HG03432 (cell line): Measurements from ENCODE around the gene NCOR1.
"Not testable (repeated sequence)": the region's sequence is repeated elsewhere in the genome, so short reads cannot be mapped to it uniquely, and the experiment has no call there.

Source experiments
- ATAC-seq: cut with Tn5 transposase; IDR thresholded peaks from one replicate; pipeline ENCODE4 v1.9.1; 2021; ENCODE audit warnings: mild to moderate bottlenecking, moderate library complexity; ENCODE audit not compliant: unreplicated experiment

NCOR1 gene

DNA sequence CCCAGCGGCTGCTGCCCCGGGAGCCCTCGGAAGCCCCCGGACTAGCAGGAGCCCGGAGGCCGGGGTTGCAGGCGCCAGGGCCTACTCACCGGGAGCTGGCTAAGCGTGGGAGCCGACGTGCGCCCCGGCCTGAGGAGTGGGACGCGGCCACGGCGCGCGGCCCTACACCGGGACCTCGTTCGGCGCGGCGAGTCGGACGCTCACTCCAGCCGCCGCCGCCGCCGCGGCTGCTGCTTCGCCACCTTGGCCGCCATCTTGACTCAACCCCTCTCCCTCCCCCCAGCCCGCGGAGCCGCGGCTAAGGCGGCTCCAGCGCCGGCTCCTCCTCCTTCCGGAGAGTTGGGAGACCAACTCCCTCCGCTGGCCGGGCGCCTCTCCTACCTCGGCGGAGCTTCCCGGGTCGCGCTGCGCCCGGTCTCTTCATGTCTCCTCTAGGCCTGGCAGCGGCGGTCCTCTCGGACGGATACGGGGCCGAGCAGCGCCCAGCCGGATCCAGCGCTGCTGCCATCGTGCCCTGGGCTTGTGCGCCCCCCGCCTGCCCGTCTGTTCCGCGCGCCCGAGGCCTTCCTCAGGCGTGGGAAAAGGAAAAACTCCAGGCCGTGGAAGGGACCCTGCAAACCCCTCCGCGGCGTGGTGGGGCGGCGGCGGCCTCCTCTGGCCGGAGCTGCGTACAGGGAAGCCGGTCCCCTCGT lies at the start of gene NCOR1:
NCOR1 (minus strand) TSS at position 262 of the 692 bp plus-strand sequence. CDS start 20,965 bp downstream, outside the sequence.
- ATAC-seq = peak; percentile 84

DNA sequence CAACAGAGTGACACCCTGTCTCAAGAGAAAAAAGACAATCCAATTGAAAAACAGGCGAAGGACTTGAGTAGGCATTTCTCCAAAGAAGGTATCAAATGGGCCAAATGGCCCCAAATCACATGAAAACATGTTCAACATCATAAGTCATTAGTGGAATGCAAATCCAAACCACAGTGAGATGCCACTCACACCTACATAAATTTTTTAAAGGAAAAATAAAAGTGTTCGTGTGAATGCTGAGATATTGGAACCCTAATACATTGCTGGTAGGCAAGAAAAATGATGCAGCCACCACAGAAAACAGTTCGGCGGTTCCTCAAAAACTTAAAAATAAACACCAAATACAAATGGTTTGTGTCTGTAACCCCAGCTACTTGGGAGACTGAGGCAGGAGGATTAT lies 46.9 kb upstream of the NCOR1 start:
- ATAC-seq = no peak

DNA sequence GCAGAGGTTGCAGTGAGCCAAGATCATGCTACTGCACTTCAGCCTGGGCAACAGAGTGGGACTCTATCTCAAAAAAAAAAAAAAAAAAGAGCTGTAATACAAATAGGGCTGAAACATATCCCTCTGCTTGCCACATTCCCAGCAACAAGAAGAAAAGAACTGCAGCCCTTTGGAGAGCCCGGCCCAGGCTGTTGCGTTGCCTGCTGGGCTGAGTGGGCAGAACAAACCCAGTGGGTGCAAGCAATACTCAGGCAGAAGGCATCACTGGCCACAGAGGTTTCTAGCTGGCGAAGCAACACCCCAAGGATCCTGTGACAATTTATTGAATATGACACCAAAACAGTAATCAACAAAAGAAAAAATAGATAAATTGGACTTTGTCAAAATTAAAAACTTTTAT lies 45.7 kb upstream of the NCOR1 start:
- no peak for ATAC-seq

DNA sequence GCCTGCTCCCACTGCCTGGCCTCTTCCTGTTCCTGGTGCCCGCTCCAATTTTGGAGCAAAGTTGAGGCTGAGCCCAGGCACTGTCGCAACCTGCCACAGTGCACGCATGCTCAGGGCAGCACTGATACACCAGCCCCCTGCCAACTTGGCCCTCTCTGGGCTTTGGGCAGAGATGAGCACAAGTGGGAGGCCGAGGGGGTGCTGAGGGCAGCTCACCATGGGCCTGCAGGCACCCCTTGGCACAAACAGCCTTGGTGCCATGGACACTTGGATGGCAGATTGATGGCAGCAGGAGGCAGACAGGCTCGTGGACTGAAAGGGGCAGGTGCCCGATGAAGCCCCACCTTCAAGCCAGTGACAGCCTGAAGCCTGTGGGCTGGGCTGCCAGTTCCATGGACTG lies 44.6 kb upstream of the NCOR1 start:
- no peak for ATAC-seq

DNA sequence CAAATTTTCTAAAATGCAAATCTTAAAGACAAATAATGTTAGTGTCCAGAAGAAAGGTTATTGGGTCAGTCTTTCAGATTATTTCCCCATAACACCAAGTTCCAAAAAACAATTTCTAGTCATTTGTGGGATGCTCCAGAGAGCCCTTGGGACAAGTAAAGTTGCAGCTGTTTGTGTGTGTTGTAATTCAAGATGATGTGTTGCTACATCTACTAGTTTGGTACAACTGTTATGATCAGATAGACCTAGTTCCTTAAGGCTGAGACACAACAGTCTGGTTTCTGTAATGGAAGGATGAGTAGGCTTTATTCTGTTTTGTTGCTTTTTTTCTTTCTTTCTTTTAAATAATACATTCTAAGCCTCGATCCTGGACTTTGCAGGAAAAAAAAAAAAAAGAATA lies 43.6 kb upstream of the NCOR1 start:
- ATAC-seq = no peak

DNA sequence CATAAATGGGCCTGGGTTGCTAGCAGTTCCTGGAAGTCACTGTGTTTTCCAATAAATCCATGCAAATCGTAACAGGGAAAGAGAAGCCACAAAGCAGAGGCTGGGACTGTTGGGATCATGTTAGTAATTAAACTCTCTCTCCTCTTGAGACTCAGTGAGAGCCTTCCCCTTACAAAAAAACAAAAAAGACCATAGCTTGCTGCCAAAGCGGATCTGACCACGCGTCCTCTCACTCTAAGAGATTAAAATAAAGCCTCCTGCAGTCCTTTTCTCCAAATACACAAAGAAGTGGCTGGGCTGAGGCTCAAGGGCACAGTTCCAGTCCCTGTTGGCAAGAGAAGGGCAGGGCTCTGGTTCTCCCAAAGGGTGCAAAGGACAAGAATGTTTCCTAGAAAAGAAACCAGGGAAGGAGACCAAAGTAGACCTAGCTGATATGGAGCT lies 40.2 kb upstream of the NCOR1 start:
- ATAC-seq = no peak

DNA sequence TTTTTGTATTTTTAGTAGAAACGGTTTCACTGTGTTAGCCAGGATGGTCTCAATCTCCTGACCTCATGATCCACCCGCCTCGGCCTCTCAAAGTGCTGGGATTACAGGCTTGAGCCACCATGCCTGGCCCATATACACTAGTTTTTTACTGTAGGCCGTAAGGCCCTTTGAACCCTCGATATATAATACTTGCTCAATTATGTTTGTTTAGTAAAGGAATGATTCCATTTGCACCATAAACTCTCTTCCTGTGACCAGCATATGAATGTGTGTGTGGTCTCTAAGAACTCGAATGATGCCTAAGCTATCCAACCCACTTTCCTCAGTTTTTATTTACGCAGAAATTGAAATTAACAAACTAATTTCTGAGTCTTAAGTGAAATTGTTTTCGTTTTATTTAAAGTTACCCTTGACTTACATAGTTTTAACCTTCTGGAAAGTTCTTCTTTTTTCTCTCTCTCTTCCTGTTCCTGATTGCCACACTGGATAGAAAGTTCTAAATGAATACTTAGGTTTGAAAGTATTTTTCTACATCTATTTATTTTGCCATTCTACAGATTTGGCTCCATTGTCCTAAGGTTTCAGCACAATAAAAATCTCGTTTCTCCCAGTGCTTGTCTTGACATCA lies 39.6 kb upstream of the NCOR1 start:
- ATAC-seq = no peak

DNA sequence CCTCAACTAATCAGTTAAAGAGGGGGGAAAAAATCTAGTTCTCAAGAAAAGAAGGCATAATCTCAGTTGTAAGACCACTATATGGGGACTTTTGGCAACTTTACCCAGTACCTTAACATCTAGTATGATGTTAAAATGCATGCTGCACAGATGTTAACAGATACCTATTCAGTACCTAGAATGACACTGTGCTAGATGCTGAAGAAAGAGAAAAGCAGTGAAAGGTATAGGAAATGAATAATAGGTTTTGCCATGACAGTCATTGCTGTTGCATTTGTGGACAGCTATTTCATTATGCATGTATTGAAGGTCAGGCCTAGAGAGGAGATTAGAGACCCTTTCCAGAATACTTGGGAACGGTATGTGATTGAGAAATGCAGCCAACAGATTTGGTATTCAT lies 36.2 kb upstream of the NCOR1 start:
- no peak for ATAC-seq

DNA sequence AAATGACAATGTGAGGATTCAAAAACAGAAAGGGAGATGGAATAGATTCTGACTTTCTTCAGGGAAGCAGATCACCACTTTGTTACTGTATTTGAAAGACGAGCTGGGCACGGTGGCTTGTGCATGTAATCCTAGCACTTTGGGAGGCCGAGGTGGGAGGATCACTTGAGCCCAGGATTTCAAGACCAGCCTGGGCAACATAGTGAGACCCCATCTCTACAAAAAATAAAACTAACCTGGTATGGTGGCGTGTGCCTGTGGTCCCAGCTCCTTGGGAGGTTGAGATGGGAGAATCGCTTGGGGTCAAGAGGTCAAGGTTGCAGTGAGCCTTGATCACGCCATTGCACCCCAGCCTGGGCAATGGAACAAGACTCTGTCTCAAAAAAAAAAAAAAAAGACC lies 35.7 kb upstream of the NCOR1 start:
- no peak for ATAC-seq

DNA sequence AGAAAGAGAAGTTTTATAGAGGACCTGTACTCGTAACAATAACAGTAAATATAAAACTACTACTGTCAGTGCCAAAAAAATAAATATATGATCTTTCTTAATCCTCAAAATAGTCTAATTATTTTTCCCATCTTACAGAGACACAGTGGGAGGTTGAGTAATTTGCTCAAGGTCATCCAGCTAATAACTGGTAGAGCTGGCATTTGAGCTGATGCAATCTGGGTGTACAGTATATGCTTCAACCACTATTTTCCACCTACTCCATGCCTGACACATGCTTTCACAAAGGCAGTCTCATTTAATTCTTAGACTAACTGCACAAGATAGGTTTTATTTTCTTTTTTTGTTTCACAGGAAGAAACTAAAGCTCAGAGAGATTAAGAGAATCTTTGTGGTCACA lies 35.3 kb upstream of the NCOR1 start:
- no peak for ATAC-seq

DNA sequence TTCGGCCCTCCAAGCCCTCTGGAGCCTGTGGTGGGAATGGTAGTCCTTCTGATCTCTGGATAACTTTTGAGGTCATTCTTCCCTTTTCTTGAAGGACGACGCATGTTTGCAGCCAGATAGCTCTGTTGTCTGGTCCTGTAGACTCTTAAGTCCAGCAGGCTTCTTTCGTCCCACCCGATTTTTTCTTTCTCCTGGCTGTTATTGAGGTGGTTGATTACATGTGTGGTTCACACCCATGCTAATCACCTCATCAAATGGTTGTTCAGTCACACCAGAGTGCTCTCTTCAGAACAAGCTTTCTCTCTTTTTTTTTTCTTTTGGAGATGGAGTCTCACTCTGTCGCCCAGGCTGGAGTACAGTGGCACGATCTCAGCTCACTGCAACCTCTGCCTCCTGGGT lies 32.3 kb upstream of the NCOR1 start:
- ATAC-seq = no peak

DNA sequence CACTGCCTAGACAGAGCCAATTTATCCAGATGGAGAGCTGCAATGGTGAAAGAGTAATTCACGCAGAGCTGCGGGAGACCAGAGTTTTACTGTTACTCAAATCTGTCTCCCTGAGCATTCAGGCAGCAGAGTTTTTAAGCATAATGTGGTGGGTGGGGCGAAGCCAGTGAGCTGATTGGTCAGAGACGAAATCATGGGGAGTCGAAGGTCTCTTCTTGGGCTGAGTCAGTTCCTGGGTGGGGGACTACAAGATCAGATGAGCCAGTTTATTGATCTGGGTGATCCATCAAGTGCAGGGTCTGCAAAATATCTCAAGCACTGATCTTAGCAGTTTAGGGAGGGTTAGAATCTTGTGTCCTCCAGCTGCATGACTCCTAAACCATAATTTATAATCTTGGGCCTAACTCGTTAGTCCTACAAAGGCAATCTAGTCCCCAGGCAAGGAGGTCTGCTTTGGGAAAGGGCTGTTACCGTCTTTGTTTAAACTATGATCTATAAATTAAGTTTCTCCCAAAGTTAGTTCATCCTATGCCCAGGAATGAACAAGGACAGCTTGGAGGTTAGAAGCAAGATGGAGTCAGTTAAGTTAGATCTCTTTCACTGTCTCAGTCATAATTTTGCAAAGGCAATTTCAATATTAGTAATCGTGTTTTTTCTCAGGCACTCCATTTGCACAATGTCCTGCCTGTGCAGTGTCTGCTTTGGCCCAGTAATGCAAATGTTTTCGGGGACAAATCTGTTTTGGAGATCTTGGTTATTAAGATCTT lies 28.6 kb upstream of the NCOR1 start:
- no peak for ATAC-seq

DNA sequence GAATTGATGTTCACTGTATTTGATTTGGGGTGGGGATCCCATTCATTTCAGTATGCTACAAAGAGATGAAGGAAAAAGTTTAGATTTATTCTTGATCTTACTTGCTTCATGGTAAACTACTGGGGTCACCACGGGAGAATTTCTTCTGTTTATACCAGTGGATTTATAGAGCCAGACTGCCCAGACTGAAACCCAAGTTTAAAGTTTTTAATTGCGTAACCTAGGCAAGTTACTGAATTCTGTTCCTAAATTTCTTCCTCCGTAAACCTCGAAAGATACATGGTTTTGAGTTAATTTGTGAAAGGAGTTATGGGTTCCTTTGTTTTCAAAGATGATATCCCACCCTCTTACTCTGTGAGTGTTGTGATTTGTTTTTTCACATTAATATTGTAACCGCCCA lies 28.1 kb upstream of the NCOR1 start:
- ATAC-seq = no peak

DNA sequence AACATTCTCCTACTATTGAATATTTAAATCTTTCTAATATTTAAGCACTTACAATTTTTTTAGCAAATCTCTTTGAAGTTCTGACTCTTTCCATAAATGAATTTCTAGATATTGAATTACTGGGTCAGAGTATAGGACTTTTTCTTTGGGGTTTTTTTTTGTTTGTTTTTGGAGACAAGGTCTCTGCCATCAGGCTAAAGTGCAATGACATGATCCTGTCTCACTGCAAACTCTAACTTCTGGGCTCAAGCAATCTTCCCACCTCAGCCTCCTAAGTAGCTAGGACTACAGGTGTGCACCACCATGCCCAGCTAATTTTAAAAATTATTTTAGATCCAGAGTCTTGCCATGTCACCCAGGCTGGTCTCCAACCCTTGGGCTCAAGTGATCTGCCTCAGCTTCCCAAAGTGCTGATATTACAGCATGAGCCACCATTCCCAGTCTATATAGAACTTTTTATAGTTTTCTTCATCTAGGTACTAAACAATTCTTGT lies 26.6 kb upstream of the NCOR1 start:
- ATAC-seq = no peak

DNA sequence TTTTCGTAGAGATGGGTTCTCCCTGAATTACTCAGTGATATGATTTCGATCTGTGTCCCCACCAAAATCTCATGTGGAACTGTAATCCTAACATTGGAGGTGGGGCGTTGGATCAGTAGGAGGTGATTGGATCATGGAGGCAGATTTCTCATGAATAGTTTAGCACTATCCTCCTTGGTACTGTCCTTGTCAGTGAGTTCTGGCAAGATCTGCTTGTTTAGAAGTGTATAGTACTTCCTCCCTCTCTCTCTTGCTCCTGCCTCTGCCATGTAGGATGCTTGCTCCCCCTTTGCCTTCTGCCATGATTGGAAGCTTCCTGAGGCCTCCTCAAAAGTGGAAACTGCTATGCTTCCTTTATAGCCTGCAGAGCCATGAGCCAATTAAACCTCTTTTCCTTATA lies 24.6 kb upstream of the NCOR1 start:
- ATAC-seq = no peak

DNA sequence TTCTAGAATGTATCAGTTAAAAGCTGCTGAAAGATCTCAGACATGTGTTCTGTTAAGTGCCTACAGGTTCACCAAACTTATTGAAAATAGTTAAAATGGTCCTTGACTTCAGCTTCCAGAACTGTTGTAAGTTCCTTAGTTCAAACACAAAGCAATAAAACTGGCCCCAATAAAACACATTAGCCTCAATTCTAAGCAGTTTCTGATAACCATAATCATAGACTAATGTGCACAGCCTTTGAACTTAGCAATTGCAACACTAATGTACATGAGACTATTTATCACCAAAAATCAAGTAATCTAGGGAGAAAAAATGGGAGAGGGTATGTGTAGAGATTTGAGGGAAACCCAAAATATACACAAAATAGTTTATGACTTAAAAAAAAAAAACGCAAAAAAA lies 17.1 kb upstream of the NCOR1 start:
- no peak for ATAC-seq

DNA sequence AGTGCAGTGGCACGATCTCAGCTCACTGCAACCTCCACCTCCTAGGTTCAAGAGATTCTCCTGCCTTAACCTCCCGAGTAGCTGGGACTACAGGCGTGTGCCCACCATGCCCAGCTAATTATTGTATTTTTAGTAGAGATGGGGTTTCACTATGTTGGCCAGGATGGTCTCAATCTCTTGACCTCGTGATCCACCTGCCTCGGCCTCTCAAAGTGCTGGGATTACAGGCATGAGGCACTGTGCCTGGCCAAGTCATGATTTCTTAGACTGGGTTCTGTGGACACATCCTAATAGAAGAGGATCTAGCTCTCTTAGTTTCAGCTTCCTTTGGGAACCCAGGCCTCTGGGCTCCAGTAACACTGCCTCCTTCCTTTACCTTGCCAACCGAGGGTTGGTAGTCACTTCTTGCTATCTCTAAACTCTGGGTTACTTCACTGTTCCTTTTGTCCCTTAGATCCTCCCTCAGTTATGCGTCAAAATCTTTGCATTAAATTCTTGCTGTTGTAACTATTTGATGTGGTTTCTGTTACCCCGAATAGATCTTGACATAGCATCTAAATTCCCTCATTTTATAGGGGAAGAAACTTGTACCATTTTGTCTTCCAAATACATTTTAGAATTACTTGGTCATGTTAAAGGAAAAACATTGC lies 14.7 kb upstream of the NCOR1 start:
- ATAC-seq = not testable (repeated sequence)

DNA sequence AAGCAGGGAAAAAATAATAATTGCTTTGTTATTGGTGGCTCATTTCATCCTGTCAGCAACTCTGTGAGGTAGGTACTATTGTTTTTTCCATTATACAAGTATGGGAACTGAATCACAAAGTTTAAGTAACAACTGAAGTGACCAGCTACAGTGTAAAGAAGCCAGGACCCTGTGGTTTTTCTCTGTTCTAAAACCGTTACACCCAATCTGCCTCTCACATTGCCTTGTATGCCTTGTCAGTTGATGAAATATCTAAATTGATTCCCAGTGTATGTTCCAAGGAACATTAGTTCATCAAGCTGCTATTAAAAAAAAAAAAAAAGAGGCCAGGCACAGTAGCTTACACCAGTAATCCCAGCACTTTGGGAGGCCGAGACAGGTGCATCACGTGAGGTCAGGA lies 7.1 kb upstream of the NCOR1 start:
- ATAC-seq = no peak

DNA sequence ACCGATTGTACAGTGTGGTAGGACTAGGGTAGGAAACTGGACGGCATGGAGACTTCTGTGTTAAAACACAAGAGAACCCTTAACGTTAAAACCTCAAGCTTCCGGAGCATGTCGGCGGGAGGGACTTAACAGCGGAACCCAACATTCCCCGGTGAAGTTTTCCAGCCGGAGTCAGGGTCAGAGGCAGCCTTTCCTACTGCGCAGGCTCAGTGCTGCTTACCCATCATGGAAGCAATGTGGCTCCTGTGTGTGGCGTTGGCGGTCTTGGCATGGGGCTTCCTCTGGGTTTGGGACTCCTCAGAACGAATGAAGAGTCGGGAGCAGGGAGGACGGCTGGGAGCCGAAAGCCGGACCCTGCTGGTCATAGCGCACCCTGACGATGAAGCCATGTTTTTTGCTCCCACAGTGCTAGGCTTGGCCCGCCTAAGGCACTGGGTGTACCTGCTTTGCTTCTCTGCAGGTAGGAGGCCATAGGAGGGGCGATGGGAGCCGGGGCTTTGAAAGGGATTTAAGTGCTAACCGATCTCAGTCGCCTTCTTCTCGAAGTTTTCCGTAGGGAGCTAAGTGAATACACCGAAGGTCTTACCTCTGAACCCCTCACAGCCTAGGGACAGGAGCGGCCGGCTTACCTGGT lies 1.8 kb upstream of the NCOR1 start, which contains the start of gene PIGL:
PIGL (plus strand) TSS at position 209 of the 634 bp plus-strand sequence; CDS start at position 226, 17 bp downstream.
- ATAC-seq = peak; percentile 41

DNA sequence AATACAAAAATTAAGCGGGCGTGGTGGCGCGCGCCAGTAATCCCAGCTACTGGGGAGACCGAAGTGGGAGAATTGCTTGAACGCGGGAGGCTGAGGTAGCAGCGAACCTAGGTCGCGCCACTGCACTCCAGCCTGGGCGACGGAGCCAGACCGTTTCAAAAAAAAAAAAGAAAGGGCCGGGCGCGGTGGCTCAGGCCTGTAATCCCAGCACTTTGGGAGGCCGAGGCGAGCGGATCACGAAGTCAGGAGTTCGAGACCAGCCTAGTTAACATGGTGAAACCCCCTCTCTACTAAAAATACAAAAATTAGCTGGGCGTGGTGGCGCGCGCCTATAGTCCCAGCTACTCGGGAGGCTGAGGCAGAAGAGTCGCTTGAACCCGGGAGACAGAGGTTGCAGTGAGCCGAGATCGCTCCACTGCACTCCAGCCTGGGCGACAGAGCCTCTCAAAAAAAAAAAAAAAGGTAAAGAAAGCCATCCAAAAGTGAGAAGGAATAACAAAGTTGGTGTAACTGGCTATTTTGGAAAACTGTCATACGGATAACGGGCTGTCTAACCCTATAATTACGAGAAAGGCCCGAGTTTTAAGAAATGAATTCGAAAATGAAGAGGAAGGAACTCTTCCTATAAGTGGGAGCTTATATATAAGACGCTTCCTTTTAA lies 1.1 kb upstream of the NCOR1 start:
- not testable (repeated sequence) for ATAC-seq
